ENCODE results near the gene IL17RC.
"Not testable (repeated sequence)": the region's sequence is repeated elsewhere in the genome, so short reads cannot be mapped to it uniquely, and the experiment has no call there.

The IL17RC gene

GRCh38 chr3:9893739-9894138 is 23.2 kb upstream of the IL17RC start:
- DNase-seq, result no peak

- not testable (repeated sequence) for DNase-seq
Measured at GRCh38 chr3:9895715-9896114, 21.2 kb upstream of the IL17RC start.

- not testable (repeated sequence) for DNase-seq
Measured at GRCh38 chr3:9896755-9897407, 20.0 kb upstream of the IL17RC start.

- no peak for DNase-seq
Measured at GRCh38 chr3:9897408-9898372, 19.2 kb upstream of the IL17RC start.

- no peak for DNase-seq
Measured at GRCh38 chr3:9898467-9899241, 18.2 kb upstream of the IL17RC start.

- no peak for DNase-seq
Measured at GRCh38 chr3:9899289-9899791, 17.6 kb upstream of the IL17RC start.

- not testable (repeated sequence) for DNase-seq
Measured at GRCh38 chr3:9900965-9901415, 15.9 kb upstream of the IL17RC start.

GRCh38 chr3:9901967-9902366 is 14.9 kb upstream of the IL17RC start:
- DNase-seq, result no peak

- no peak for DNase-seq
Measured at GRCh38 chr3:9902372-9903237, 14.3 kb upstream of the IL17RC start, which contains the start of gene IL17RE. TSS of gene IL17RE (plus strand) at chr3:9902848. CDS start at chr3:9902933, 85 bp downstream.

- no peak for DNase-seq
Measured at GRCh38 chr3:9903238-9903624, 13.7 kb upstream of the IL17RC start.

GRCh38 chr3:9903904-9904303 is 13.0 kb upstream of the IL17RC start:
- no peak for DNase-seq

GRCh38 chr3:9906480-9906879 is 10.4 kb upstream of the IL17RC start:
- DNase-seq, result no peak

GRCh38 chr3:9908286-9908685 is 8.6 kb upstream of the IL17RC start:
- no peak for DNase-seq

- DNase-seq, result no peak
Measured at GRCh38 chr3:9909221-9910013, 7.5 kb upstream of the IL17RC start.

GRCh38 chr3:9911863-9912262 is 5.0 kb upstream of the IL17RC start:
- DNase-seq, result no peak

- no peak for DNase-seq
Measured at GRCh38 chr3:9912294-9912935, 4.5 kb upstream of the IL17RC start.

- DNase-seq, result no peak
Measured at GRCh38 chr3:9913601-9914000, 3.3 kb upstream of the IL17RC start.

GRCh38 chr3:9914011-9914410 is 2.9 kb upstream of the IL17RC start:
- DNase-seq, result no peak

- no peak for DNase-seq
Measured at GRCh38 chr3:9914559-9915253, 2.2 kb upstream of the IL17RC start.

All from activated gamma-delta T cell (primary cell).